Non-pigmented ciliary epithelial cell (primary cell): ENCODE measurements around the gene CHAMP1.
"Not testable (repeated sequence)": the region's sequence is repeated elsewhere in the genome, so short reads cannot be mapped to it uniquely, and the experiment has no call there.

Experiments used
- DNase-seq: peaks from one replicate; pipeline ENCODE4 v3.0.0-alpha.2; 2010; ENCODE audit warnings: low read depth

CHAMP1 gene

GRCh38 chr13:114334305-114335053, 20.2 kb downstream of the CHAMP1 start:
- DNase-seq, result no peak

- not testable (repeated sequence) for DNase-seq
Observed at GRCh38 chr13:114336457-114336856, 22.2 kb downstream of the CHAMP1 start.

GRCh38 chr13:114338959-114339358, 24.7 kb downstream of the CHAMP1 start:
- no peak for DNase-seq

GRCh38 chr13:114339857-114340534, 25.7 kb downstream of the CHAMP1 start:
- no peak for DNase-seq

- DNase-seq, result no peak
Observed at GRCh38 chr13:114341003-114341777, 26.9 kb downstream of the CHAMP1 start.

- DNase-seq, result not testable (repeated sequence)
Observed at GRCh38 chr13:114347256-114347655, 33.0 kb downstream of the CHAMP1 start.

- not testable (repeated sequence) for DNase-seq
Observed at GRCh38 chr13:114352763-114353162, 38.5 kb downstream of the CHAMP1 start.

- not testable (repeated sequence) for DNase-seq
Observed at GRCh38 chr13:114353382-114353781, 39.1 kb downstream of the CHAMP1 start.
